Endothelial cell of umbilical vein (primary cell): ENCODE measurements around the gene TSFM. TPM values are rescaled to one million over a fixed set of nuclear protein-coding genes. Genes with fewer than 3 reads are reported as not detected.

Experiments
- BruUV-seq: library from RNA; stranded (reverse); fragments of 400-500 nt; replicated peaks from 2 replicates; lab custom pipeline; 2021; lab: Mats Ljungman, UMichigan
- CTCF ChIA-PET: fragments of 300-600, 350-600 bp; sonication (Branson Sonifier 250); formaldehyde crosslinking; loops from one replicate; lab custom pipeline; 2021; ENCODE audit warnings: antibody characterized with exemption, inconsistent platforms; lab: Charles Lee
- POLR2A ChIA-PET: fragments of 300-600, 350-600 bp; sonication (Branson Sonifier 250); formaldehyde crosslinking; loops from one replicate; lab custom pipeline; 2021; ENCODE audit warnings: antibody characterized with exemption, inconsistent platforms; lab: Charles Lee
- DNase-seq: peaks from one replicate; pipeline ENCODE4 v3.0.0-alpha.2; 2011; ENCODE audit warnings: low read depth, low spot score
- FAIRE-seq: peaks from 2 replicates; lab custom pipeline; 2011; peaks lifted over from hg19 to GRCh38; lab: Jason Lieb, UNC
- H2AFZ ChIP-seq: 2 replicates; pipeline ENCODE4 v1.6.0; 2012; ENCODE audit warnings: low read depth, low read length, control low read depth, inconsistent platforms
- H3K27ac ChIP-seq: 2 replicates; pipeline ENCODE4 v1.5.1; 2011; ENCODE audit warnings: low read depth, mild to moderate bottlenecking, control low read depth, low read length, moderate library complexity; ENCODE audit not compliant: insufficient read depth
- H3K27me3 ChIP-seq, 2 experiments: 2 replicates each; pipeline versions ENCODE4 v1.6.0 to v1.6.1; 2011; ENCODE audit warnings: low read length in 2 of 2, mixed read lengths in 1 of 2; ENCODE audit not compliant: control insufficient read depth in 2 of 2, insufficient read depth in 2 of 2
- H3K36me3 ChIP-seq, 2 experiments: 2 replicates in 1 of 2; 3 replicates in 1 of 2; pipeline ENCODE4 v1.5.1; 2011; ENCODE audit warnings: low read length in 2 of 2, mild to moderate bottlenecking in 1 of 2, moderate library complexity in 1 of 2; ENCODE audit not compliant: control insufficient read depth in 2 of 2, insufficient read depth in 2 of 2; ENCODE audit errors: extremely low read depth in 1 of 2
- H3K4me1 ChIP-seq: 3 replicates; pipeline ENCODE4 v1.5.1; 2011; ENCODE audit warnings: mild to moderate bottlenecking, low read length; ENCODE audit not compliant: control insufficient read depth, insufficient read depth; ENCODE audit errors: extremely low read depth
- H3K4me2 ChIP-seq: 2 replicates; pipeline ENCODE4 v1.6.1; 2011; ENCODE audit warnings: low read length, control low read depth, mixed read lengths; ENCODE audit not compliant: insufficient read depth
- H3K4me3 ChIP-seq, 3 experiments: fragments of 200-600 bp in 1 of 3; sonication (generic), shearing (Covaris generic) in 1 of 3; replicated peaks in 1 of 3; 2 replicates each; pipeline ENCODE4 v1.5.1; 2011 to 2016; ENCODE audit warnings: control low read depth in 3 of 3, low read length in 3 of 3, mild to moderate bottlenecking in 2 of 3, inconsistent platforms in 1 of 3, low read depth in 1 of 3, moderate library complexity in 1 of 3; ENCODE audit not compliant: insufficient read depth in 1 of 3
- H3K79me2 ChIP-seq: 2 replicates; pipeline ENCODE4 v1.6.0; 2012; ENCODE audit warnings: low read length, inconsistent platforms; ENCODE audit not compliant: control insufficient read depth, insufficient read depth
- H3K9ac ChIP-seq: replicated peaks from 2 replicates; pipeline ENCODE3; 2011; ENCODE audit warnings: low read length, control low read depth; ENCODE audit not compliant: insufficient read depth; ENCODE audit errors: extremely low read depth
- H3K9me1 ChIP-seq: replicated peaks from 3 replicates; pipeline ENCODE4 v1.6.0; 2011; ENCODE audit warnings: mild to moderate bottlenecking, low read length; ENCODE audit not compliant: control insufficient read depth, insufficient read depth; ENCODE audit errors: extremely low read depth
- H3K9me3 ChIP-seq: replicated peaks from 2 replicates; pipeline ENCODE4 v1.5.1; 2012; ENCODE audit warnings: low read length, inconsistent platforms; ENCODE audit not compliant: control insufficient read depth, insufficient read depth
- H4K20me1 ChIP-seq: replicated peaks from 2 replicates; pipeline ENCODE3; 2011; ENCODE audit warnings: mild to moderate bottlenecking, low read length; ENCODE audit not compliant: control insufficient read depth, insufficient read depth; ENCODE audit errors: extremely low read depth
- CTCF ChIP-seq, 2 donors: IDR thresholded peaks; 1 replicate in 1 of 2; 2 replicates in 1 of 2; pipeline ENCODE4 v1.5.1; 2011; ENCODE audit warnings: low read length in 2 of 2, mild to moderate bottlenecking in 2 of 2, moderate library complexity in 2 of 2, control low read depth in 1 of 2, inconsistent platforms in 1 of 2, low read depth in 1 of 2; ENCODE audit not compliant: insufficient read depth in 1 of 2; ENCODE audit errors: extremely low read depth in 1 of 2
- EZH2 ChIP-seq: IDR thresholded peaks from 2 replicates; pipeline ENCODE4 v1.6.1; 2012; ENCODE audit warnings: borderline replicate concordance, low read depth, mild to moderate bottlenecking, moderate library complexity, low read length, inconsistent platforms; ENCODE audit not compliant: severe bottlenecking
- FOS ChIP-seq: IDR thresholded peaks from 2 replicates; pipeline ENCODE4 v1.6.1; 2011; ENCODE audit warnings: mild to moderate bottlenecking, low read length, moderate library complexity, borderline replicate concordance; ENCODE audit not compliant: insufficient read depth
- GATA2 ChIP-seq: IDR thresholded peaks from 2 replicates; pipeline ENCODE4 v1.7.0; 2011; ENCODE audit warnings: low read depth, mild to moderate bottlenecking, moderate library complexity, mixed read lengths, low read length; ENCODE audit not compliant: insufficient read length, insufficient read depth
- JUN ChIP-seq: IDR thresholded peaks from 2 replicates; pipeline ENCODE4 v1.6.1; 2011; ENCODE audit warnings: borderline replicate concordance, low read depth; ENCODE audit not compliant: insufficient read length, insufficient read depth
- MAX ChIP-seq: IDR thresholded peaks from 2 replicates; pipeline ENCODE4 v1.6.1; 2011; ENCODE audit not compliant: insufficient read depth, insufficient read length
- MYC ChIP-seq: IDR thresholded peaks from one replicate; pipeline ENCODE4 v1.6.1; 2011; ENCODE audit warnings: mild to moderate bottlenecking, low read depth, low read length
- POLR2A ChIP-seq: IDR thresholded peaks from 2 replicates; pipeline ENCODE4 v1.6.1; 2012; ENCODE audit warnings: low read depth, mild to moderate bottlenecking, control low read depth, low read length
- POLR2AphosphoS5 ChIP-seq: IDR thresholded peaks from 2 replicates; pipeline ENCODE4 v1.6.1; 2012; ENCODE audit warnings: low read depth, mild to moderate bottlenecking, control low read depth, low read length, moderate library complexity; ENCODE audit not compliant: insufficient read depth
- dilution Hi-C: fragments of 300-500 bp; cut with MboI; formaldehyde crosslinking; loops from one replicate; pipeline ENCODE4 v1.15.0; 2019; ENCODE audit warnings: low sequenced_read_pairs; ENCODE audit not compliant: extremely low pct_ligation_motif_present
- intact Hi-C: fragments of 100-400 bp; cut with micrococcal nuclease; formaldehyde crosslinking; loops from one replicate; pipeline ENCODE4 v1.10.0; 2022
- polyA plus RNA-seq, 4 experiments: library from polyadenylated mRNA; depleted of rRNA in 3 of 4; stranded (reverse) in 3 of 4; unstranded in 1 of 4; fragments of >200 nt; gene quantifications; 2 replicates each; pipeline versions ENCODE4 v1.2.1 to v1.2.3, GENCODE V29; 2011 to 2012; ENCODE audit warnings: missing spikeins in 1 of 4
- total RNA-seq: library from RNA; stranded (reverse); gene quantifications from 2 replicates; pipeline ENCODE4 v1.2.3, GENCODE V29; 2021

Gene TSFM
- total and polyA plus RNA-seq, 2 donors (not counting 3 experiments of a cell fraction or from before 2014, with no cell fraction given): 16.5 to 41.8 TPM

- Histone ChIP-seq H3K27me3 (no peaks in the 10 kb centered on the region), H4K20me1 (peaks cover 13% of the 10 kb centered on the region), H3K4me2 (no peak overlapping the region), H2AFZ (no peak overlapping the region), H3K9me1 (no peaks in the 10 kb centered on the region), H3K79me2 (peaks cover 93% of the 10 kb centered on the region), H3K4me1 (peaks cover 83% of the 10 kb centered on the region), H3K4me3 (no peak overlapping the region), H3K9me3 (no peaks in the 10 kb centered on the region), H3K9ac (no peak overlapping the region), H3K27ac (no peak overlapping the region), H3K36me3 (no peaks in the 10 kb centered on the region)
- intact Hi-C loops (no loop called here), dilution Hi-C loops (no loop called here)
- BruUV-seq: no TSS peak
- POLR2A ChIA-PET: no interaction called here
- FAIRE-seq (no peak), DNase-seq (no peak)
- CTCF ChIA-PET: interaction anchor here (1.2 kb wide), 1 partner anchor 57 kb away, joined by 6 read pairs; no protein-coding TSS in a partner anchor
- no peak for TF ChIP-seq MAX
- no peak for TF ChIP-seq FOS
- no peak for TF ChIP-seq CTCF (IDR thresholded peaks at IDR 0.05; ENCODE audit: extremely low read depth in 1 of 2, insufficient read depth in 1 of 2, low read depth in 1 of 2, low read length in 2 of 2)
- no peak for TF ChIP-seq MYC
- TF ChIP-seq EZH2: no peak
- no peak for TF ChIP-seq JUN
- no peak for TF ChIP-seq POLR2AphosphoS5
- TF ChIP-seq POLR2A: no peak
- TF ChIP-seq GATA2: no peak
Observed at GRCh38 chr12:57839996-57840395, 57.4 kb downstream of the TSFM start.
